ENCODE results near the gene ZFAND5. TPM values are rescaled to one million over a fixed set of nuclear protein-coding genes. Genes with fewer than 3 reads are reported as not detected.
A peak's percentile ranks its signal among the peaks of the same experiment; 100 is the strongest.

The ZFAND5 gene
- total RNA-seq, 4 donors from 2014 or later: 165 to 229 (median 211) TPM

DNA sequence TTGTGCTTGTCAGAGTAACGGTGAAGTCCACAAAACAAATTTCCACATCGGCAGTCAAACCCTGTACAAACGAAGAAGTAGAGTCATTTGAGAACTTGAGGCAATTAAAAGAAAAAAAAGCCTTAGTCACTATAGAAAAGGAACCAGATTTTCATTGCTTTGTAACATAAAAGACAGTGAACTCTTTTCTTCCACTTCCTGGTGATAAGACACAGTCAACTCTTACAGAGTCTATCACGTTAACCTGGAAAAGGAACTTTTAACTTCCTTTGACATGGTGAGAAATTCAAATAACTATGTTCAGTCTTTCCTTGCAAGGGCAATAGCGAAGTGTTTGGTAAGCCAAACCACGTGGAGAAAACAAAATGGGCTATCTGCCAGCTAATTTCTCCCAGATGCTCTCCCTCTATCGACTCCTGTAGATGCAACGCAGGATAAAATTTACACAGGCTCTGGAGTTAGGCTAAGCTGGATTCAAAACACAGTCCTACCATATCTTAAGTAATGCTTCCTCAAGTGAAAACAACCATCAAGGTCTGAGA is 8.9 kb downstream of the ZFAND5 start:
- H3K27me3 ChIP-seq: no peaks in the 10 kb centered on the region
- no peak overlapping the region for H3K4me3 ChIP-seq (replicated peaks in 1 of 3)
- no peak for DNase-seq
- peaks cover 34 to 56% of the 10 kb centered on the region in 2 donors for H3K36me3 ChIP-seq
- TF ChIP-seq, protein P1, sequence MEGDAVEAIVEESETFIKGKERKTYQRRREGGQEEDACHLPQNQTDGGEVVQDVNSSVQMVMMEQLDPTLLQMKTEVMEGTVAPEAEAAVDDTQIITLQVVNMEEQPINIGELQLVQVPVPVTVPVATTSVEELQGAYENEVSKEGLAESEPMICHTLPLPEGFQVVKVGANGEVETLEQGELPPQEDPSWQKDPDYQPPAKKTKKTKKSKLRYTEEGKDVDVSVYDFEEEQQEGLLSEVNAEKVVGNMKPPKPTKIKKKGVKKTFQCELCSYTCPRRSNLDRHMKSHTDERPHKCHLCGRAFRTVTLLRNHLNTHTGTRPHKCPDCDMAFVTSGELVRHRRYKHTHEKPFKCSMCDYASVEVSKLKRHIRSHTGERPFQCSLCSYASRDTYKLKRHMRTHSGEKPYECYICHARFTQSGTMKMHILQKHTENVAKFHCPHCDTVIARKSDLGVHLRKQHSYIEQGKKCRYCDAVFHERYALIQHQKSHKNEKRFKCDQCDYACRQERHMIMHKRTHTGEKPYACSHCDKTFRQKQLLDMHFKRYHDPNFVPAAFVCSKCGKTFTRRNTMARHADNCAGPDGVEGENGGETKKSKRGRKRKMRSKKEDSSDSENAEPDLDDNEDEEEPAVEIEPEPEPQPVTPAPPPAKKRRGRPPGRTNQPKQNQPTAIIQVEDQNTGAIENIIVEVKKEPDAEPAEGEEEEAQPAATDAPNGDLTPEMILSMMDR (IDR thresholded peaks at IDR 0.05): no peak
- no peak for TF ChIP-seq POLR2A (IDR thresholded peaks at IDR 0.05)
- H3K27ac ChIP-seq: peak overlapping the region; percentile 38 to 100 (median 100)
- intact Hi-C loops (cut with DNase I): no loop called here
- WGBS, 2 donors: 37 to 39% methylated on average over 8 of the region's 8 CpGs
- peaks cover 55 to 64% of the 10 kb centered on the region in 2 donors for H3K4me1 ChIP-seq
- no peaks in the 10 kb centered on the region for H3K9me3 ChIP-seq

DNA sequence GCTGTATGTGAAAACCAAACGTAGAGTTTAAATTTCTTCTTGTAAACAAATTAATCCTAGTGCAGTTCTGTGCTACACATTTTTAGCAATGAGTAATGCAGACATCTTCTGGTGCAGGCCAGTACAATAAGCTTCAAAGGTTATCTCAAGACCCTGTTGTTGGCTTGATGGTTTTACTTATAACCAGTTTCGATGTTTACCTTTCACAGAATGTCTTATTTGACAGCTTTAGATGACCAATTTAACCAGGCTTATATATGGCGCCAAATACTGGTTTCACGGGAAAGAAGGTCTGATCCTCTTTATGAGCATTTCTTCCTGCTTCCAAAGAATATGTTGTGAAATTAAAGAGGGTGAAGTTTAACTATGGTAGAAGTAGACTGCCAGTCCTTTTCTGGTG is 9.9 kb downstream of the ZFAND5 start:
- TF ChIP-seq, protein P1 (IDR thresholded peaks at IDR 0.05): no peak
- TF ChIP-seq POLR2A (IDR thresholded peaks at IDR 0.05): no peak
- WGBS, 2 donors: 92 to 96% methylated on average over 4 of the region's 4 CpGs
- intact Hi-C loops (cut with DNase I): no loop called here
- H3K27me3 ChIP-seq: no peaks in the 10 kb centered on the region
- H3K27ac ChIP-seq: peak overlapping the region in 1 of 3 donors; percentile 100
- H3K4me3 ChIP-seq (replicated peaks in 1 of 3): no peak overlapping the region
- no peaks in the 10 kb centered on the region for H3K9me3 ChIP-seq
- H3K4me1 ChIP-seq: peaks cover 46 to 60% of the 10 kb centered on the region in 2 donors
- no peak for DNase-seq
- H3K36me3 ChIP-seq: peaks cover 30 to 54% of the 10 kb centered on the region in 2 donors

DNA sequence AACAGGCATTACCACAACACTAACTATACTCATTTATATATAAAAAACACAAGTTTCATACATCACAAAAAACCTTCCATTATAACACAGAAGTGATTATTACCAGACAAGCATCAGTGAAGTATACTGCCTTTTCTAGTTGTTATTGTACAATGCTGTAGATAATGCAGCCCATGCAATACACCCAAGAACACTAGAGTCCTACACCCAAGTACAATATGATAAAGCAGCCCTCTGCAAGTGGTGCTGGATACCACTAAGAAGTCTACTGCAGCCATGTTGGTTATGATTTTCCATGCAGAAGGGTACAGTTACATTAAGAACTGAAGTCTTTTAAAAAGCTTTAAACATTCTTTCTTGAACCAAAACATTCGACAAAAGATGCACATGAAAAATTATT is 10.3 kb downstream of the ZFAND5 start:
- WGBS, 2 donors: 96 to 100% methylated on average over 1 of the region's 1 CpG
- Histone ChIP-seq H3K9me3 (no peaks in the 10 kb centered on the region), H3K36me3 (peaks cover 28 to 50% of the 10 kb centered on the region in 2 donors), H3K27me3 (no peaks in the 10 kb centered on the region), H3K27ac (peak overlapping the region in 1 of 3 donors; percentile 100), H3K4me3 (replicated peaks in 1 of 3) (no peak overlapping the region), H3K4me1 (peaks cover 41 to 56% of the 10 kb centered on the region in 2 donors)
- intact Hi-C loops (cut with DNase I): no loop called here
- TF ChIP-seq POLR2A (IDR thresholded peaks at IDR 0.05): no peak
- TF ChIP-seq, protein P1 (IDR thresholded peaks at IDR 0.05): no peak
- no peak for DNase-seq

DNA sequence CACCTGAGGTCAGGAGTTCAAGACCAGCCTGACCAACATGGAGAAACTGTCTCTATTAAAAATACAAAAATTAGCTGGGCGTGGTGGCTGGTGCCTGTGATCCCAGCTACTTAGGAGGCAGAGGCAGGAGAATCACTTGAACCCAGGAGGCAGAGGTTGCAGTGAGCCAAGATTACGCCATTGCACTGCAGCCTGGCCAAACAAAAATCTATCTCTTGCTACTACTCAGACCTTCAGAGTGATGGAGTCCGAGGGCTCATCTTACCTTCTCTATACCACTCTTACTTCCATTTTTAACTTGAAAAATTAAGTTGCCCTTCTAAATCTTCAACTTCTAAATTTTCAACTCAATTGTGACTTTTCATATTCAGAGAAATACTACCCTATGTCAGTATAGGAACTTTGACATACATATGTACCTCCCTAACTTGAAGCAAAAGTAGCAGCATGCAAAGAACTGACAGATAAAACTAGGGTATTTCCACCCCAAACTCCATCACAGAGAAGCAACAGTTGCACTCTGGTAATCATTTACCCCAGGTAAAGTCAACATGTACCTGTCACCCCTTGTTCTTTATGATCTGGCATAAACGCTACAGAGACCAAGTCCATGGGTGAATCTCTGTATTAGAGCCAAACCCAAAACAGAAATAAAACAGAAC is 11.4 kb downstream of the ZFAND5 start:
- Histone ChIP-seq H3K9me3 (no peaks in the 10 kb centered on the region), H3K4me3 (replicated peaks in 1 of 3) (no peak overlapping the region), H3K27ac (no peak overlapping the region), H3K27me3 (no peaks in the 10 kb centered on the region), H3K4me1 (peaks cover 30 to 44% of the 10 kb centered on the region in 2 donors), H3K36me3 (peaks cover 18 to 40% of the 10 kb centered on the region in 2 donors)
- DNase-seq: no peak
- TF ChIP-seq, protein P1 (IDR thresholded peaks at IDR 0.05): no peak
- TF ChIP-seq POLR2A (IDR thresholded peaks at IDR 0.05): no peak
- WGBS, 2 donors: 98 to 99% methylated on average over 4 of the region's 4 CpGs
- intact Hi-C loops (cut with DNase I): no loop called here

DNA sequence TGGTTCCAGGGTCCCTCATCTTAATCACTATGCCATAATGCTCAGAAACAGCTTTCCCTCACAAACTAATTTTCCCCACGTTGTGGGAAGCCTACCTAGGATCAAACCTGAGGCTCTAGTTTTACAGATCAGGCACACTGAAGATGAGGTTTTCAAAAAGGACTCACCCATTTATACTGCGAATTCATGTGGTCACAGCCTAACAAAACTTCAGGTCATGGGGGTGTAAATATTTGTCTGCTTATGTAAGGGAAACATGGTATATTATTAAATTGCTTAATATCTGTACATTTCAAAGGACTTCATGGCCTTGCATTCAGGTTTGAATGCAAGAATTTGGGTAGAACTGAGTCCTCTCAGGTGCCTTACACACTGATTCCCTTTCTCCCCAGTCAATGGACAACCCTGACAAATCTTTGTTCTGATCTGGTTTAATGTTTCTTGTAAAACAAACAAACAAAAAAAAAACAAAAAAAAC is 12.1 kb downstream of the ZFAND5 start:
- Histone ChIP-seq H3K27me3 (no peaks in the 10 kb centered on the region), H3K27ac (no peak overlapping the region), H3K4me1 (peaks cover 24 to 38% of the 10 kb centered on the region in 2 donors), H3K36me3 (peaks cover 14 to 33% of the 10 kb centered on the region in 2 donors), H3K9me3 (no peaks in the 10 kb centered on the region), H3K4me3 (replicated peaks in 1 of 3) (no peak overlapping the region)
- intact Hi-C loops (cut with DNase I): no loop called here
- no peak for DNase-seq
- TF ChIP-seq, protein P1 (IDR thresholded peaks at IDR 0.05): no peak
- TF ChIP-seq POLR2A (IDR thresholded peaks at IDR 0.05): no peak
- 77 to 81% methylated on average over 2 of the region's 2 CpGs for WGBS, 2 donors

Data from thyroid gland (tissue), 4 donors.